Measurements from ENCODE around the gene ALX3.

- peak; percentile 99 for TF ChIP-seq CTCF (conservative IDR thresholded peaks at IDR 0.05)
- no peak for TF ChIP-seq EZH2 (IDR thresholded peaks at IDR 0.05; ENCODE audit: low read depth)
Observed at GRCh38 chr1:110053552-110054428, 16.7 kb downstream of the ALX3 start.

Measured in PC-9 (cell line).